ENCODE data around the gene ZNF273. TPM values are rescaled to one million over a fixed set of nuclear protein-coding genes. Genes with fewer than 3 reads are reported as not detected.
A peak's percentile ranks its signal among the peaks of the same experiment; 100 is the strongest.
"Not testable (repeated sequence)": the region's sequence is repeated elsewhere in the genome, so short reads cannot be mapped to it uniquely, and the experiment has no call there.

Gene ZNF273
- total RNA-seq, 1 experiment from 2014 or later = 17.9 TPM

GRCh38 chr7:64863021-64863420, 40.1 kb upstream of the ZNF273 start:
- H3K79me1 ChIP-seq (ENCODE audit: insufficient read depth, low read depth, low read length, poor library complexity, severe bottlenecking) = no peaks in the 10 kb centered on the region
- no peak overlapping the region for H2BK5ac ChIP-seq (ENCODE audit: insufficient read length, low read length)
- H2BK120ac ChIP-seq (ENCODE audit: low read depth, low read length, poor library complexity, severe bottlenecking) = no peak overlapping the region
- H3K14ac ChIP-seq (ENCODE audit: insufficient read depth, low read length) = no peak overlapping the region
- Mint-ChIP-seq H3K36me3 (ENCODE audit: insufficient read depth in 1 of 3, low read depth in 3 of 3) (peaks cover 0 to 7% (median 4%) of the 10 kb centered on the region in 3 experiments; a peak in 3 of 7 replicates), H3K4me3 (no peak overlapping the region), H3K9me3 (peaks cover 58 to 61% of the 10 kb centered on the region in 2 experiments), H3K4me1 (no peaks in the 10 kb centered on the region), H3K27ac (no peak overlapping the region), H3K27me3 (ENCODE audit: low read depth) (peaks cover 9% of the 10 kb centered on the region)
- DNase-seq = peak; percentile 7
- H2BK12ac ChIP-seq (ENCODE audit: insufficient read length, low read depth, low read length) = no peak overlapping the region
- H4K5ac ChIP-seq (ENCODE audit: insufficient read length, low read depth, low read length) = no peak overlapping the region
- TF ChIP-seq, protein P1, sequence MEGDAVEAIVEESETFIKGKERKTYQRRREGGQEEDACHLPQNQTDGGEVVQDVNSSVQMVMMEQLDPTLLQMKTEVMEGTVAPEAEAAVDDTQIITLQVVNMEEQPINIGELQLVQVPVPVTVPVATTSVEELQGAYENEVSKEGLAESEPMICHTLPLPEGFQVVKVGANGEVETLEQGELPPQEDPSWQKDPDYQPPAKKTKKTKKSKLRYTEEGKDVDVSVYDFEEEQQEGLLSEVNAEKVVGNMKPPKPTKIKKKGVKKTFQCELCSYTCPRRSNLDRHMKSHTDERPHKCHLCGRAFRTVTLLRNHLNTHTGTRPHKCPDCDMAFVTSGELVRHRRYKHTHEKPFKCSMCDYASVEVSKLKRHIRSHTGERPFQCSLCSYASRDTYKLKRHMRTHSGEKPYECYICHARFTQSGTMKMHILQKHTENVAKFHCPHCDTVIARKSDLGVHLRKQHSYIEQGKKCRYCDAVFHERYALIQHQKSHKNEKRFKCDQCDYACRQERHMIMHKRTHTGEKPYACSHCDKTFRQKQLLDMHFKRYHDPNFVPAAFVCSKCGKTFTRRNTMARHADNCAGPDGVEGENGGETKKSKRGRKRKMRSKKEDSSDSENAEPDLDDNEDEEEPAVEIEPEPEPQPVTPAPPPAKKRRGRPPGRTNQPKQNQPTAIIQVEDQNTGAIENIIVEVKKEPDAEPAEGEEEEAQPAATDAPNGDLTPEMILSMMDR (conservative IDR thresholded peaks at IDR 0.05) = no peak
- H2AK5ac ChIP-seq (ENCODE audit: insufficient read length, low read length) = no peak overlapping the region
- H4K8ac ChIP-seq (replicated peaks; ENCODE audit: insufficient read length, low read depth, low read length) = no peak overlapping the region
- H3T11ph ChIP-seq (ENCODE audit: low read length) = no peak overlapping the region
- H3K9ac ChIP-seq (ENCODE audit: extremely low read depth, insufficient read length, low read length) = no peak overlapping the region
- no peak overlapping the region for H2AFZ ChIP-seq (ENCODE audit: low read length)
- no peak overlapping the region for H3K4ac ChIP-seq (ENCODE audit: low read depth, low read length)
- H4K20me1 ChIP-seq (ENCODE audit: control insufficient read depth, insufficient read depth, insufficient read length) = no peaks in the 10 kb centered on the region
- H3K23me2 ChIP-seq (ENCODE audit: insufficient read length, low read depth, low read length, poor library complexity, severe bottlenecking) = no peaks in the 10 kb centered on the region
- no peaks in the 10 kb centered on the region for H3K79me2 ChIP-seq (ENCODE audit: insufficient read depth, low read length)
- no peak overlapping the region for H3K23ac ChIP-seq (ENCODE audit: insufficient read length, low read depth, low read length)
- H4K91ac ChIP-seq (ENCODE audit: insufficient read length, low read depth, low read length) = no peak overlapping the region
- no peak overlapping the region for H3K56ac ChIP-seq (ENCODE audit: insufficient read length, low read depth, low read length)
- H3K9me3 ChIP-seq (ENCODE audit: control insufficient read depth, low read depth, low read length) = peaks cover 12% of the 10 kb centered on the region
- H2BK20ac ChIP-seq (ENCODE audit: low read depth, low read length, poor library complexity, severe bottlenecking) = no peak overlapping the region
- no peak overlapping the region for H3K27ac ChIP-seq (ENCODE audit: insufficient read length, low read depth, low read length)
- H3K27me3 ChIP-seq (ENCODE audit: insufficient read depth, low read length) = no peaks in the 10 kb centered on the region
- H2BK15ac ChIP-seq (ENCODE audit: low read depth, low read length) = no peak overlapping the region
- no peaks in the 10 kb centered on the region for H3K4me1 ChIP-seq (ENCODE audit: insufficient read depth, low read length)
- no peak overlapping the region for H3K18ac ChIP-seq (ENCODE audit: insufficient read length, low read depth, low read length)
- no peak overlapping the region for H3K4me2 ChIP-seq (ENCODE audit: insufficient read depth, insufficient read length, low read length)
- WGBS (ENCODE audit: extremely low coverage, insufficient read length, low lambda C conversion rate) = no CpG with 5 or more reads among the region's 9 CpGs

DNA sequence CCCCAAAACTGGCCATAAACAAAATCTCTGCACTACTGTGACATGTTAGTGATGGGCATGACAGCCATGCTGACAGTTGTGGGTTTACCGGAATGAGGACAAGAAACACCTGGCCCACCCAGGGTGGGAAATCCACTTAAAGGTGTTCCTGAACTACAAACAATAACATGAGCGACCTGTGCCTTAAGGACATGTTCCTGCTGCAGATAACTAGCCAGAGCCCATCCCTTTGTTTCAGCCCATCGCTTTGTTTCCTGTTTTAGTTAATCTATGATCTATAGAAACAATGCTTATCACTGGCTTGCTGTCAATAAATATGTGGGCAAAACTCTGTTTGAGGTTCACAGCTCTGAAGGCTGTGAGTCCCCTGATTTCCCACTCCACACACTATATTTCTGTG, 39.5 kb upstream of the ZNF273 start:
- not testable (repeated sequence) for H3T11ph ChIP-seq (ENCODE audit: low read length); H4K5ac ChIP-seq (ENCODE audit: insufficient read length, low read depth, low read length); H3K27ac Mint-ChIP-seq; H4K91ac ChIP-seq (ENCODE audit: insufficient read length, low read depth, low read length); H3K14ac ChIP-seq (ENCODE audit: insufficient read depth, low read length); H2BK120ac ChIP-seq (ENCODE audit: low read depth, low read length, poor library complexity, severe bottlenecking); H3K4me1 ChIP-seq (ENCODE audit: insufficient read depth, low read length); H3K18ac ChIP-seq (ENCODE audit: insufficient read length, low read depth, low read length); H3K23ac ChIP-seq (ENCODE audit: insufficient read length, low read depth, low read length); H3K23me2 ChIP-seq (ENCODE audit: insufficient read length, low read depth, low read length, poor library complexity, severe bottlenecking); H2BK5ac ChIP-seq (ENCODE audit: insufficient read length, low read length); H2AFZ ChIP-seq (ENCODE audit: low read length); H3K56ac ChIP-seq (ENCODE audit: insufficient read length, low read depth, low read length); H2BK12ac ChIP-seq (ENCODE audit: insufficient read length, low read depth, low read length); H3K4me3 Mint-ChIP-seq; H2BK15ac ChIP-seq (ENCODE audit: low read depth, low read length); H3K36me3 Mint-ChIP-seq (ENCODE audit: insufficient read depth in 1 of 3, low read depth in 3 of 3); H4K20me1 ChIP-seq (ENCODE audit: control insufficient read depth, insufficient read depth, insufficient read length); H3K79me1 ChIP-seq (ENCODE audit: insufficient read depth, low read depth, low read length, poor library complexity, severe bottlenecking); H2AK5ac ChIP-seq (ENCODE audit: insufficient read length, low read length); H3K4ac ChIP-seq (ENCODE audit: low read depth, low read length); DNase-seq; H4K8ac ChIP-seq (replicated peaks; ENCODE audit: insufficient read length, low read depth, low read length); H3K4me2 ChIP-seq (ENCODE audit: insufficient read depth, insufficient read length, low read length); H3K4me1 Mint-ChIP-seq; H3K79me2 ChIP-seq (ENCODE audit: insufficient read depth, low read length); H3K9ac ChIP-seq (ENCODE audit: extremely low read depth, insufficient read length, low read length); H3K27ac ChIP-seq (ENCODE audit: insufficient read length, low read depth, low read length); H3K27me3 ChIP-seq (ENCODE audit: insufficient read depth, low read length); H2BK20ac ChIP-seq (ENCODE audit: low read depth, low read length, poor library complexity, severe bottlenecking)
- WGBS (ENCODE audit: extremely low coverage, insufficient read length, low lambda C conversion rate) = no CpG with 5 or more reads among the region's 3 CpGs
- peaks cover 12% of the 10 kb centered on the region for H3K9me3 ChIP-seq (ENCODE audit: control insufficient read depth, low read depth, low read length)
- peaks cover 11% of the 10 kb centered on the region for H3K27me3 Mint-ChIP-seq (ENCODE audit: low read depth)
- H3K9me3 Mint-ChIP-seq = peaks cover 61 to 64% of the 10 kb centered on the region in 2 experiments
